Spleen (tissue), 11 donors: Measurements from ENCODE around the gene FOXK1. TPM values are rescaled to one million over a fixed set of nuclear protein-coding genes. Genes with fewer than 3 reads are reported as not detected.
A peak's percentile ranks its signal among the peaks of the same experiment; 100 is the strongest.

ENCODE experiments used
- DNase-seq: peaks from one replicate; pipeline ENCODE4 v3.0.0-alpha.2; 2020
- H3K27ac ChIP-seq, 8 donors: fragments of 200-600 bp; sonication (generic) in 7 of 8; 1 replicate in 4 of 8; 2 replicates in 4 of 8; pipeline versions ENCODE4 v1.5.0 to v1.8.0; 2016 to 2021; ENCODE audit warnings: inconsistent platforms in 4 of 8, mild to moderate bottlenecking in 4 of 8, moderate library complexity in 1 of 8
- H3K27me3 ChIP-seq, 7 donors: fragments of 200-600 bp; sonication (generic) in 6 of 7; replicated peaks in 1 of 7; 1 replicate in 4 of 7; 2 replicates in 3 of 7; pipeline versions ENCODE4 v1.5.0 to v1.8.0; 2016 to 2021; ENCODE audit warnings: inconsistent platforms in 3 of 7, mild to moderate bottlenecking in 1 of 7
- H3K36me3 ChIP-seq, 6 donors: fragments of 200-600 bp; sonication (generic) in 5 of 6; 1 replicate in 4 of 6; 2 replicates in 2 of 6; pipeline versions ENCODE4 v1.5.0 to v1.8.0; 2016 to 2021; ENCODE audit warnings: inconsistent platforms in 2 of 6
- H3K4me1 ChIP-seq, 6 donors: fragments of 200-600 bp; sonication (generic) in 5 of 6; 1 replicate in 3 of 6; 2 replicates in 3 of 6; pipeline versions ENCODE4 v1.5.0 to v1.8.0; 2016 to 2021; ENCODE audit warnings: inconsistent platforms in 3 of 6
- H3K4me3 ChIP-seq, 8 donors: fragments of 200-600 bp; sonication (generic) in 7 of 8; 1 replicate in 4 of 8; 2 replicates in 4 of 8; pipeline versions ENCODE4 v1.5.0 to v1.8.0; 2016 to 2021; ENCODE audit warnings: inconsistent platforms in 4 of 8, mild to moderate bottlenecking in 4 of 8, moderate library complexity in 2 of 8
- H3K9me3 ChIP-seq, 8 donors: fragments of 200-600 bp; sonication (generic) in 7 of 8; 1 replicate in 4 of 8; 2 replicates in 4 of 8; pipeline versions ENCODE4 v1.5.0 to v1.8.0; 2016 to 2021; ENCODE audit warnings: inconsistent platforms in 4 of 8
- POLR2A ChIP-seq, 3 donors: fragments of 450-650 bp; IDR thresholded peaks; one replicate each; pipeline ENCODE4 v1.5.1; 2017; ENCODE audit warnings: antibody characterized with exemption in 3 of 3, mild to moderate bottlenecking in 1 of 3
- POLR2AphosphoS5 ChIP-seq, 3 donors: sonication (generic); formaldehyde crosslinking; IDR thresholded peaks; one replicate each; pipeline ENCODE4 v1.5.1; 2017; ENCODE audit warnings: antibody characterized with exemption in 3 of 3
- WGBS, 5 donors: extraction: QIAGEN DNeasy Blood & Tissue Kit in 3 of 5; methylation state at CpG; one replicate each; pipeline versions ENCODE4 v1.1.5 to v1.1.7; 2013 to 2018; 5-methylcytosine and 5-hydroxymethylcytosine counted together
- intact Hi-C: fragments of 100-400 bp; cut with DNase I; formaldehyde crosslinking; loops from one replicate; pipeline ENCODE4 v1.15.0; 2023; ENCODE audit warnings: low total_unique reads
- polyA plus RNA-seq, 3 donors: library from polyadenylated mRNA; stranded (reverse); fragments of 200-250 nt; gene quantifications; one replicate each; pipeline ENCODE4 v1.2.1, GENCODE V29; 2013
- total RNA-seq, 7 donors: library from RNA; depleted of rRNA in 3 of 7; stranded (reverse); fragments of >200 nt in 3 of 7; fragmentation: NEBNext Ultra II Directional in 4 of 7; extraction: Animal tissue kit (Norgen Biotek cat#: 25700) in 4 of 7; gene quantifications; one replicate each; pipeline versions ENCODE4 v1.1.0 to v1.2.1, GENCODE V29; 2016 to 2021
- TF ChIP-seq, protein P1 (sequence below), 11 experiments: fragments of 200-600 bp in 7 of 11; fragments of 450-650 bp in 4 of 11; sonication (generic) in 4 of 11; IDR thresholded peaks in 8 of 11; conservative IDR thresholded peaks in 3 of 11; 1 replicate in 7 of 11; 2 replicates in 4 of 11; pipeline versions ENCODE4 v1.4.0 to v1.8.0; 2016 to 2021; ENCODE audit warnings: antibody characterized with exemption in 11 of 11, inconsistent platforms in 4 of 11, mild to moderate bottlenecking in 1 of 11
- donor health status: healthy with polysubstance abuse.
- donor health status: DM: no; HTN: no; CAD: no; lungs with moderate emphysema.
- donor health status: DM: no; HTN: no; CAD: no.
- donor health status: Bipolar disorder and iron deficiency.
- donor health status: healthy.
- donor health status: DM: no; HTN: no; CAD: no.
- donor health status: DM: yes; HTN: yes; CAD: no.

FOXK1 gene
- total and polyA plus RNA-seq, 10 donors: 2.6 to 46.0 (median 34.8) TPM

DNA sequence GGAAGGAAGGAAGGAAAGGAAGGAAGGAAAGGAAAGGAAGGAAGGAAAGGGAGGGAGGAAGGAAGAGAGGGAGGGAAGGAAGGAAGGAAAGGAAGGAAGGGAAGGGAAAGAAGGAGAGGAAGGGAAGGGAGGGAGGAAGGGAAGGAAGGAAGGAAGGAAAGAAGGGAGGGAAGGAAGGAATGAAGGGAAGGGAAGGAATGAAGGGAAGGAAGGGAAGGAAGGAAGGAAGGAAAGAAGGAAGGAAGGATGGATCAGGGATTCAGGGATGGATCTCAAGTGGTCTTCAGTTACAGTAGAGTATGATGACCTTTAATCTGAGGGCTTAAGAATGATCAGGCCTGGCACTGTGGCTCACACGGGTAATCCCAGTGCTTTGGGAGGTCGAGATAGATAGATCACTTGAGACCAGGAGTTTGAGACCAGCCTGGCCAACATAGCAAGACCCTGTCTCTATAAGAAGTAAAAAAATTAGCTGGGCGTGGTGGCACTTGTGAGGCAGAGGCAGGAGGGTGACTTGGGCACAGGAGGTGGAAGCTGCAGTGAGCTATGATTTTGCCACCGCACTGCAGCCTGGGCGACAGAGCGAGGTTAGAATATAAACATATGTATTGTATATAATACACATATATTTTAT lies 760 bp upstream of the FOXK1 start:
- peak overlapping the region; percentile 12 to 96 (median 65) for H3K4me3 ChIP-seq
- no peak for DNase-seq
- peaks cover 17 to 41% (median 38%) of the 10 kb centered on the region in 6 donors for H3K4me1 ChIP-seq
- 78 to 85% (median 83%) methylated on average over 6 of the region's 6 CpGs for WGBS, 5 donors
- TF ChIP-seq, protein P1, sequence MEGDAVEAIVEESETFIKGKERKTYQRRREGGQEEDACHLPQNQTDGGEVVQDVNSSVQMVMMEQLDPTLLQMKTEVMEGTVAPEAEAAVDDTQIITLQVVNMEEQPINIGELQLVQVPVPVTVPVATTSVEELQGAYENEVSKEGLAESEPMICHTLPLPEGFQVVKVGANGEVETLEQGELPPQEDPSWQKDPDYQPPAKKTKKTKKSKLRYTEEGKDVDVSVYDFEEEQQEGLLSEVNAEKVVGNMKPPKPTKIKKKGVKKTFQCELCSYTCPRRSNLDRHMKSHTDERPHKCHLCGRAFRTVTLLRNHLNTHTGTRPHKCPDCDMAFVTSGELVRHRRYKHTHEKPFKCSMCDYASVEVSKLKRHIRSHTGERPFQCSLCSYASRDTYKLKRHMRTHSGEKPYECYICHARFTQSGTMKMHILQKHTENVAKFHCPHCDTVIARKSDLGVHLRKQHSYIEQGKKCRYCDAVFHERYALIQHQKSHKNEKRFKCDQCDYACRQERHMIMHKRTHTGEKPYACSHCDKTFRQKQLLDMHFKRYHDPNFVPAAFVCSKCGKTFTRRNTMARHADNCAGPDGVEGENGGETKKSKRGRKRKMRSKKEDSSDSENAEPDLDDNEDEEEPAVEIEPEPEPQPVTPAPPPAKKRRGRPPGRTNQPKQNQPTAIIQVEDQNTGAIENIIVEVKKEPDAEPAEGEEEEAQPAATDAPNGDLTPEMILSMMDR (IDR thresholded peaks at IDR 0.05 in 8 of 11, conservative IDR thresholded peaks at IDR 0.05 in 3 of 11): no peak
- no peak for TF ChIP-seq POLR2A (IDR thresholded peaks at IDR 0.05)
- no peak for TF ChIP-seq POLR2AphosphoS5 (IDR thresholded peaks at IDR 0.05)
- peak overlapping the region in 7 of 8 donors; percentile 63 to 95 (median 83) for H3K27ac ChIP-seq
- intact Hi-C loops: loop anchor here (5.0 kb wide), 1 partner anchor 39 kb away; no protein-coding TSS in a partner anchor
- peaks cover 0 to 6% (median 0%) of the 10 kb centered on the region in 6 donors for H3K36me3 ChIP-seq
- H3K27me3 ChIP-seq: no peaks in the 10 kb centered on the region
- H3K9me3 ChIP-seq: no peaks in the 10 kb centered on the region

DNA sequence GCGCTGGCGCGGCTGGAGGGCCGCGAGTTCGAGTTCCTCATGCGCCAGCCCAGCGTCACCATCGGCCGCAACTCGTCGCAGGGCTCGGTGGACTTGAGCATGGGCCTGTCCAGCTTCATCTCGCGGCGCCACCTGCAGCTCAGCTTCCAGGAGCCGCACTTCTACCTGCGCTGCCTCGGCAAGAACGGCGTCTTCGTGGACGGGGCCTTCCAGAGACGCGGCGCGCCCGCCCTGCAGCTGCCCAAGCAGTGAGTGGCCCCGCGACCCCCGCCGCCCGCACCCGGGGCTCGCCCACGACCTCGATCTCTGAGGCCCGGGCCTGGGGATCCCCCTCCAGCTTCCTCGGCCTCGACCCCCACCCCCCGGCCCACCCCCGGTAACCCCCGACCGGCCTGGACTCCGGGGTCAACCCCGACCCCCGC lies 537 bp downstream of the FOXK1 start:
- peak; percentile 93 for DNase-seq
- WGBS, 5 donors: 0 to 1% (median 0%) methylated on average over 4 to 47 of the region's 47 CpGs

DNA sequence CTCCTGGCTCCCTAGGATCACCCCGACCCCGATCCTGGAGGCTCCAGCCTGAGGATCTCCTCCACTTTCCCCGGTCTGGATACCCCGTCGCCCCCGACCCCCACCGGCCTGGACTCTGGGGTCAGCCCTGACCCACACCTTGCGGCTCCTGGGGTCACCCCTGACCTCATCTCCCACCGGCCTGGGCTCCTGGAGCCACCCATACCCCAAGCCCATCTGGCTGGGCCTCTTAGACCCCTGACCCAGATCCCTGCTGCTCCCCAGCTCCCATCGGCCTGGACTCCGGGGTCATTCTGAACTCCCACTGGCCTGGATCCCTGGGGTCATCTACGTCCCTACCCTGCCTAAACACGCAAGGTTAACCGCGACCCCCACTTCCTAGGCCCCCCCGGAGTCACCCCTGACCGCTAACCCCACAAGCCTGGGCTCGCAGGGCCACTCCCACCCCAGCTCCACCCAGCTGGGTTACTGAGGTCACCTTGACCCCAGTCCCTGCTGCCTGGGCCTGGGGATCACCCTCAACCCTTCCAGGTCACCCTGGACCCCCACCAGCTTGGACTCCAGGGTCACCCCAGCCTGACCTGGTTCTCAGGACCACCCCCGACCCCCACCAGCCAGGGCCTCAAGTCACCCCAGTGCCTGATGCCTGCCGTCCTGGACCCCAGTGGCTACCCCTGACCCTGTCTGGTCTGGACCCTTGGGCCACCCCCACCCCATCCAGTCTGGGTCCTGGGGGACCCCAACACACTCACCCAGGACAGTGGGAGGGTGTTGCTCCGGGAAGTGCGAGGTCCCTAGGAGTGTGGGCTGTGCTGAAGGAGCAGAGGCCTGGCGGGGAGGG lies 1.2 kb downstream of the FOXK1 start:
- Histone ChIP-seq H3K27me3 (no peaks in the 10 kb centered on the region), H3K9me3 (no peaks in the 10 kb centered on the region), H3K4me1 (peaks cover 17 to 60% (median 54%) of the 10 kb centered on the region in 6 donors), H3K36me3 (peaks cover 0 to 10% (median 0%) of the 10 kb centered on the region in 6 donors), H3K4me3 (peak overlapping the region; percentile 75 to 96 (median 86)), H3K27ac (peak overlapping the region; percentile 82 to 96 (median 90))
- WGBS, 5 donors: 2 to 5% (median 2%) methylated on average over 11 to 23 of the region's 23 CpGs
- peak; percentile 87 for DNase-seq
- TF ChIP-seq POLR2AphosphoS5 (IDR thresholded peaks at IDR 0.05) (no peak), POLR2A (IDR thresholded peaks at IDR 0.05) (no peak)
- TF ChIP-seq, protein P1 (IDR thresholded peaks at IDR 0.05 in 8 of 11, conservative IDR thresholded peaks at IDR 0.05 in 3 of 11): no peak
- intact Hi-C loops: loop anchor here (5.0 kb wide), 1 partner anchor 41 kb away; no protein-coding TSS in a partner anchor

More for the DNA sequence above, 537 bp downstream of the FOXK1 start:
- H3K27me3 ChIP-seq: no peaks in the 10 kb centered on the region
- H3K4me1 ChIP-seq: peaks cover 17 to 54% (median 50%) of the 10 kb centered on the region in 6 donors
- H3K36me3 ChIP-seq: peaks cover 0 to 10% (median 0%) of the 10 kb centered on the region in 6 donors
- peak overlapping the region; percentile 82 to 96 (median 90) for H3K27ac ChIP-seq
- no peaks in the 10 kb centered on the region for H3K9me3 ChIP-seq
- TF ChIP-seq POLR2AphosphoS5 (IDR thresholded peaks at IDR 0.05) (peak in 1 of 3 donors; percentile 45), POLR2A (IDR thresholded peaks at IDR 0.05) (no peak)
- TF ChIP-seq, protein P1 (IDR thresholded peaks at IDR 0.05 in 8 of 11, conservative IDR thresholded peaks at IDR 0.05 in 3 of 11): no peak
- peak overlapping the region; percentile 75 to 96 (median 86) for H3K4me3 ChIP-seq
- intact Hi-C loops: loop anchor here (5.0 kb wide), 1 partner anchor 40 kb away; no protein-coding TSS in a partner anchor
